ENCODE data around the gene TOP2B. TPM values are rescaled to one million over a fixed set of nuclear protein-coding genes. Genes with fewer than 3 reads are reported as not detected.
A peak's percentile ranks its signal among the peaks of the same experiment; 100 is the strongest.

TOP2B gene
- total RNA-seq, 1 donor from 2014 or later, result 78.1 TPM

DNA sequence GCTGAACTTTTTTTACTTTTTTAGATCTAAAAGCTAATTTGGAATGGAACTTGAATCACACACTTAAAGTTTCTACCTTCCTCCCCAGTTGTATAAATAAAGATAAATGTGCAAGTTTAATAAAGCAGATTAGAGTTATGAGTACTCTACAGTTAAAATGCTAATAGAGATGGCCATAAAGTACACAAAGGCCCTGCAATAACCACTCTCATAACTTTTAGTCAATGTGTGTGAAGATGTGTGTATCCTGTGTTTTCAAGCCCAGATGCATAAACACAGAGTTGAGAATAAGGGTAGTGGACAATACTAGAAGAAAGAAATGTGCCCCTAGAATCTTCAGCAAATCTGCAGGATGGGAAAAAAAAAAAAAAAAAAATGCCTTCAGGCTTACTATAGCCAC is 45.3 kb downstream of the TOP2B start:
- no peak for DNase-seq (ENCODE audit: extremely low read depth, low read depth, low spot score)

DNA sequence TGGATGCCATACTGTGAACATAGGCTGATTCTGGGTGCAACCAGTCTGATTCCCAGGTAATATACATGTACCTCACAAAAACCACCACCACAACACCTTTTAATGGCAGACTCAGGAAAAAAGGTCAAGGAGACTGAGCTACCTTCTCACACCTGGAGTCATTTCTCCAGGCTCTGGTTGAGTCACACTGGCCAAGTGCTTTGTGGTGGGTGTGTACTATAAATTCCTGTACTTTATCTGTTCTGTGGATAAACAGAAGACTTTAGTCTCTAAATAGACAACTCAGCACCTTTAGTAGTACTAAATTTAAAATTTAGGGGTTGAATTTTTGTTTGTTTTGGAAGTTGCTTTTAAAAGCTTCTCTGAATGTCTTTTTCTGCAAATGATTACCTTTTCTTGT is 46.7 kb downstream of the TOP2B start:
- DNase-seq (ENCODE audit: extremely low read depth, low read depth, low spot score), result no peak

DNA sequence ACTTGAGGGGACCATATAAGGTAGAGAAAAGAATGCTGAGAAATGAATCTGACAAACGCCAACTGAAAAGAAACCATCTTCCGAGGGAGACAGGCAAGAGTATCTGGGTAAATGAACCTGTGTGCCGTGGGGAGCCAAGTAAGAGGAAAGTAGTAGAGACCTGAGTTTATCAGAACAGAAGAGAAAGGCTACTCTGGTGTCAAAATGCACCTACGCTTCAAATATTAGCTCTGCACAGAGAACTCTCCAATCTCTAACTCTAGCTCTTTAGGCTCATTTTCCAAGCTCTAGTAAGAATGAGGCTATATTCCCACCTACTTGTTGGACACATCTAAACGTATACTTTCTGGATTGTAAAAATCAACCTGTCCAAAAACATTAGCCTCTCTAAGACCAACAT is 53.5 kb downstream of the TOP2B start:
- no peak for DNase-seq (ENCODE audit: extremely low read depth, low read depth, low spot score)

DNA sequence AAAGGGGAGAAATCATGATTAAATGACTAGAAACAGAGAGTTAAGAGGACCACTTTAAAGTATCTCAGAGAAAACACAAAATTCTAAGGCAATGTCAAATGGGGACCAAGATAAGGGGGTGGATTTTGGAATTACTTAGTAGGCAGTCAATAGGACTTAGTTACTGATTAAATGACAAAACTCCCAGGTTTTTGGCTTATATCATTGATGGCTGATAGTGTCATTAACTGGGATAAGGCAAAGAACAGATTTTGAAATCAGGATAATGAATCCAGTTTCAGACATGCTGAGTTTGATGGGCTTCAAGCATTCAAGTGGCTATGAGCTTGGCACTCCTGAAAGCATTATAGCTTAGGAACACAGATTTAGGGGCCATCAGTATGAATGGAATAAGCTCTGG is 53.9 kb downstream of the TOP2B start:
- no peak for DNase-seq (ENCODE audit: extremely low read depth, low read depth, low spot score)

DNA sequence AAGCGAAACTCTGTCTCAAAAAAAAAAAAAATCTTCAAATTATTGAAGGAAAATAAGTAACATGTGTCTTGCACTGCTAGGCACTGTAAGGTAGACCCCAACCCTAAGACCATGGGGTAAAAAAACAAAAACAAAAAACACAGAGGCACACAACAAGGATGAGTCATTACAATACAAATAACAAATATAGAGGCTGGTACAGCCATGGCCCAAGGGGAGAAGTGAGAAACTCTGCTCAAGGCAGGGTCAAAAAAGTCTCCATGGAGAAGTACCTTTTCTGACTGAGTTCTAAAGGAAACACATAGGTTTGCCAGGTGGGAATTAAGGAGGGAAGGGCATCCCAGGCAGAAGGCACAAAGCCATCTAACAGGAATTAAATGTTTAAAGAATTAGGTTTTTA is 54.5 kb downstream of the TOP2B start:
- no peak for DNase-seq (ENCODE audit: extremely low read depth, low read depth, low spot score)

DNA sequence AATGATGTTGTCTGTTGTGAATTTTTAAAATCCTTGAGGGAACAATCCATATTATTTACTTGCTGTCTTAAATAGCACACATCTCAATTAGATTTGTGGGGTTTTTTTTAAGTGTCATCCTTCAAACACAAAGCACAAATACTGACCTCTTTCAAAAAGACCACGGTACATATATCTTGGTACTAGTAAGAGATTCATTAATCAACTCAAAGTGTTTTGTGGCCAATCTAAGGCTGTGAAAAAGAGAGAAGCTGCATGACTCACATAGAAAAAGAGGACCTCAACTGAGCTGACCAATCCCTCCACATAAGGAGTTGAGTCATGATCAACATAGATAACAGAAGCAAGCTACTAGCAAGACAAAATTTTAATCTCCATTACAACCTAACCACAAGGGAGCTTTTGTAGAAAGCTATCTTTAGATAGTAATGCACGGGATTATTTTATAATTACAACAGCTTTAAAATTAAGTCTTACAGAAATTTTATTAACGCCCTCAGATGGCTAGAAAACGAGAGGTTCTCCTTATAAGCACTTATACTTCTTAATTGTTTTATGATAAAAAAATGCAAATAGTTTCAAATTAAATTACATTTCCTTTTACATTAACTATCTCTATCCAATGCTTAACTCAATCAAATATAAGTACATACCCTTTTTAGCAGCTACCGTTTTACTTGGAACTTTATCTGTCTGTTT is 60.5 kb downstream of the TOP2B start:
- no peak for DNase-seq (ENCODE audit: extremely low read depth, low read depth, low spot score)

DNA sequence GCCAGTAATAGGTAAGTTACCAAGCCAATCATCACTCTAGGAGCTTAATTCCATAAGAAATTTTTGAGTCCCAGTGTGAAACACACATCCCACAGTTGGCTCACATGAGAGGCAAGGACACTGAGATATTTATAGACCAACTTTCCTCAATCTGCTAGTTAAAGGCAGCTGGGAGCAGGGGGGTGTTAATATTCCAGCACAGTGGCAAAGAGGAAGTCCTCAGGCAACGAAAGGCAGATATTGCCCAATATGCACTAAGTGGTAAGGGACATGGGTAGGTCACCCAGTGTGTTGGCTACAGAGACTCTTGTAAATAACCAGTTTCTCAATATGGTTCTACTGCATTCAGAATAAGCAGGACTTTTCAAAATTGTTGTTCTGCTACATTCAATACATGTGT is 61.0 kb downstream of the TOP2B start:
- no peak for DNase-seq (ENCODE audit: extremely low read depth, low read depth, low spot score)

DNA sequence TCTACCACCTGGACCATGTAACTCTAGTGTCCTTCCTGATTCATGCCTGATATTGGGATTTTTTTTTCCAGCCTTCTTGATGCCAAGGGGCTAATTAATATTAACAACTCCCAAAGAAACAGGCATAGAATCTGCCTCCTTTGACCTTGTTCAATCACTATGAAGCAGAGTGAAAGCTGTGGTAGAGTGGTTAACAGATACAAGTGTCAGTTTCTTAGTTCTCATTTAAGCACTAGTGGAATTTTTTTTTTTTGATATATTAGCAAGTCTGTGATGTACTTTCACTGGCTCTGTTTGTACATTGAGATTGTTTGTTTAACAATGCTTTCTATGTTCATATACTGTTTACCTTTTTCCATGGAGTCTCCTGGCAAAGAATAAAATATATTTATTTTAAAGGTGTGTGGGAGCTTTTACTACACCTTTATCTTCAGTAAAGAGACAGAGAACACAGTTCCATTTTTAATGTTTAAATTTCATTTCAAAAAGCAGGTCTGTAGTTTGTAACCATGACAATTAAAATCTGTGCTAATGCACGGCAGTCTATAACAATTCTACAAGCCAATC is 67.1 kb downstream of the TOP2B start:
- DNase-seq (ENCODE audit: extremely low read depth, low read depth, low spot score), result no peak

DNA sequence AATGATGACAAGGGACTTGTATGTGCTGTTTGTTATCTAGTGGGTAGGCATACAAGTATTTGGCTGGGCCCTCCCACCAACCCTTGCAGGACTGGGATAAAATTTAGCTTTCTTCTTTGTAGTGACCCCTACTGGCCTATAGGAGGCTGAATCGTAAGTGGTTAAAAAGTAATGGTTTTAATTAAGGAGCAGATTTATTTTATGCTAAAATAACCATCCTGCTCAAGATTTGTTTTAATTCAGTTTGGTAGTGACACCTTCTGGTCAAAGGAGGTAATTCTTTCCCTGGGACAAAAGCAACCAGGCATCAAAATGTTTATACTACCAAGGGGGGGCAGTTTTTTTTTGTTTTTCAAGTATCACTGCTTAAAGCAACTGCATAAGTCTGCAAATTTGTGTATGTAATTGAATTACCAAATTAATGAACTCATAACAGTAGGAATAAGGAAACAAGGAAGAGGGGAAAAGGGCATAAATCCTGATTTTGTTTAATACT is 70.7 kb downstream of the TOP2B start:
- peak; percentile 83 for DNase-seq (ENCODE audit: extremely low read depth, low read depth, low spot score)

DNA sequence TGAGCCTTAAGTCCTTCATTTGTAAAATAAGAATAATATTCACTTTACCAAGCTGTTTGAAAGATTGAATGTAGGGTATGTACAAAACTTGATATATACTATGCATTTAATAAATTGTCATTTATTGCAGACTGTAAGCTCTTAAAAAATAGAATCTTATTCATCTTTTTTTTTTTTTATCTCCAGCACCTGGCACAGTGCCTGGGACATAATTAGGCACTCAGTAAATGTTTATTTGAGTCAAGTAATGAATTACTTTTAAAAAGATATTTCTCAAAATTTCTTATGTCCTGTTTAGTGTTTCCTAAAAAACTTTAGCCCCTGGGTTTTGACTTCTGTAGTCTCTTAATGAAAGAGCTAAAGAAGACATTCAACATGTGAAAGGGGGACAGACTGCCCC is 71.7 kb downstream of the TOP2B start:
- DNase-seq (ENCODE audit: extremely low read depth, low read depth, low spot score), result no peak

DNA sequence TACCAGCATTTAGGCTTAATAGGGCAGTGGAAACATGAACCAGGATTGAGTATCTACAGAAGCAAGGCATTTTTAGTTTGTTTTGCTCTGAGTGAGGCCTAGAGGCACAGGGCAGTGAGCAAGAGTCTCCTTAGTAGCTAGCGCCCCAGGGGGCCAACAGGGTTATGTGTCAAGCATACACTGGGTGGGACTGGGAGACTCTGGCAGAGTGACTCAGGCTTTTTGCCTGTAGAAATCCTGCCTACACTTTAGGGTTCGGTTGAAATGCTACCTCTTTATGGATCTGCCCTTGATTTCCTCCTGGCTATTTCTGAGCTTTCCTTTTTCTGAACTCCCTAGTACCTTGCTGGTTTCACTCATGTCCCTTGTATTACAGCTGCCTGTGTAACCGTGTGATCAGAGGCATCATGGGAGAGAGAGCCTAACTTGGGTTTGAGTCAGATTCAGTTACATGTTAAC is 72.2 kb downstream of the TOP2B start:
- DNase-seq (ENCODE audit: extremely low read depth, low read depth, low spot score), result no peak

DNA sequence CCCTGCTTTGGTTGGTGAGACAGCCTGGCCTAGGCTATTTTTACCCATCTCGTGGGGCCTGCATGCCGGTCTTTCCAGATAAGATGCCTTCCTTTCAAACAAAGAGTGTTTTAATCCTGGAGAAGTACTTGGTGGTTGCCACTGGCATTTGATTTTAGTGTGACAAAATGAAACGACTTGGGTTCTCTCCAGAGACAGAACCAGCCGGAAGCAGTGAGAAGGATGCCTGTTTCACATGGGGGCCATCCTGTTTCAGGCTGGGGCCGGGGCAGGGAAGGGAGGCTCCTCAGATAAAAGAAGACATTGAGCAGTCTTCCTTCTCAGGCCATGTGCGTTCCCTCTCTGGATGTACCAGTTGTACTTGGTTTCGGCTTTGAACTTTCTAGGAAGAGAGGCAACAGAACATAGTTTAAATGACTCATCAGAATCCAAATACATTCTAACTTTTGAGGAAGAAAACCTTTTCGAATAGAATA is 74.9 kb downstream of the TOP2B start:
- no peak for DNase-seq (ENCODE audit: extremely low read depth, low read depth, low spot score)

DNA sequence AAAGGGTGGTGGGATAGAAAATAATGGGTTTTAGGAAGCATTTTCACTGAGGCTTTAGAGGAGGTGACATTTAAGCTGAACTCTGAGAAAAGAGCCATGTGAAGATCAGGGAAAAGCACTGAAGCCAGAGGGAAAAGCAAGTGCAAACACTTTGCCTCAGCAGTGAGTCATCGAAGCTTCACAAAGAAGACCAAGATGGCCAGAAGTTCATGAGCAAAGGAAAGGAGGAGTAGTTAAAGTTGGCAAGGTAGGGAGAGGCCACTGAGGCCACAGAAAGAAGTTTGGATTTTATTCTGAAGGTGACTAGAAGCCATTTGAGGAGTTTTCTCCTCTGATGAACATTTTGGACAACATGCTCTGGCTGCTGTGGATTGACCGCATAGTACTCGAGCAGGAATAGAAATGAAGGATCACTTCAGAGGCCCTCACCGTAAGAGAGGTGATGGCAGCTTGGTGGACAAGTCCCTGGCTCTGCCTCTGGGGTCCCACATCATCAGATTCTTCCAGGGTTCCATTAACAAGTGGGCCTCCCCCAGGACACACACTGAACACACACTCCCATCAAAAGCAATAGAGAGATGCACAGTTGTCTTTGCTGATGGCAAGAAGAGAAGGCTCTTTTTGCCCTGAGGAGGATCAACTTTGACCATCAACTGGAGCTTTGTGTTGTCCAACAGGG is 75.5 kb downstream of the TOP2B start:
- no peak for DNase-seq (ENCODE audit: extremely low read depth, low read depth, low spot score)

DNA sequence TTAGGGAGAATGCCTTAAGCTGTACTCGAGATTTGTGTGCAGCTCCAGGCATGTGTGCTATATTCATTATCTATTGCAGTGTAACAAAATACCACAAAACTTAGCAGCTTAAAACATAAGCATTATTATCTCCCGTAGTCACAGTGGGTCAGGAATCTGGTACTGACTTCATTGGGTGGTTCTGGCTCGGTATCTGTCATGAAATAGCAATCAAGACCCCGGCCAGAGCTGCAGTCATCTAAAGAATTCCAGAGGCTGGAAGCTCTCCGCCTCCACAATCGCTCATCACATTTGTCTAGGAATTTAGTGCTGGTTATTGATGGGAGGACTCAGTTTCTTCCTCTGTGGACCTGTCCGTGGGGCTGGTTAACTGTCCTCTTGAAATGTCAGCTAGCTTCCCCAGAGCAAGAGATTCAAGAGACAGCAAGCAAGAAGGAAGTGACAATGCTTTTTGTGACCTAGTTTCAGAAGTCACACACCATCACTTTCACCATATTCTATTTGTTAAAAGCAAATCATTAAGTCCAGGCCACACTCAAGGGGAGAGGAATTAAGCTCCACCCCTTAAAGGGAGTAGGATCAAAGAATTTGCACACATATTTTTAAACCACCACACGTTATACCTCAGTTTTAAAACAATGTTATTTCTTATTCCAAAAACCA is 76.1 kb downstream of the TOP2B start:
- DNase-seq (ENCODE audit: extremely low read depth, low read depth, low spot score), result no peak

DNA sequence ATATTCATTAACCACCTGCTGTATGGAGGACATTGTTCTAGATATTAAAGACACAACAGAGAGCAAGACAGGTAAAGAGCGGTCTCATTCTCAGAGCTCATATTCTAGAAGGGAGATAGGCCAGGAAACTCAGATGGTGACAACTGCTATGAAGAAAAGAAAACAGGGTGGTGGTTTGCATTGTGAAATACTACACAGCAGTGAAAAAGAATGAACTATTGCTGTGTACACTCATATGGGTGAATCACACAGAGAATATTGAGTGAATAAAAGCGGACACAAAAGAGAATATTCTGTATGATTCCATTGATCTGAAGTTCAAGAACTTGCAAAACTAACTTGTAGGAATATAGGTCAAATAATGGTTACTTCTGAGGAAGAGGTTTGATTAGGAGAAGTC is 76.7 kb downstream of the TOP2B start:
- DNase-seq (ENCODE audit: extremely low read depth, low read depth, low spot score), result no peak

DNA sequence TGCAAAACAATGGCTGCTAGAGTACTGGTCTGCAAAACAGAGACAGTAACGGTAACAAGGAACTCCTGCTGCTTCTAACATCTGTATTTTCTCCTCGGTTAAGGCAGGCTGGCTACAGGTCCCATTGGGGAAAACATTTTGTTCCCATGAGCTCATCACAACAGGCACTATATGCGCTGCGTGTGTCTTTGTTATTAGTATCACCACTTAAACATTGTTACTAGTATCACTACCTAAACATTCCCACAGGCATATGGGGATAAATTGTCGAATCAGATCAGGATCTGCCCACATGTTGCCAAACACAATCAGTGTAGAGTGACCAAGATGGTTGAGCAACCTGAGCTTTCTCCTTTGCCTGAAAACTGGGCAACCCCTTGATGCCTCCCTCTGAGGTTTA is 77.2 kb downstream of the TOP2B start:
- DNase-seq (ENCODE audit: extremely low read depth, low read depth, low spot score), result no peak

DNA sequence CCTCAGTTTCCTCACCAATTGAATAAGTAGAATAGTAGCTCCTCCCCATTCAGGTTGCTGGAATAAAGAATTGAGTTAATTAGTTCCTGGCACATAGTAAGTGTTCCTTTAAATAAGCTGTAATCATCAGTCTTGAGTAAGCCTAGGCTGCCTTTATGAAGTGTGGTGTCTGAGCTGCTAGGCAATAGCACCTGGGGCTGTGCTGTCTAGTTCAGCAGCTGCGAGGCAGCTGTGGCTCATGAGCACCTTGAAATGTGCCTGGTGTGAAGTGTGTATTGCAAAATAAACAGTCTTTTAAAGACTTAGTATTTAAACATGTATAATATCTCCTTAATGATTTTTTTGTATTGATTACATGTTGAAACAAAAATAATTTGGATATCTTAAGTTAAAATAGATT is 77.6 kb downstream of the TOP2B start:
- DNase-seq (ENCODE audit: extremely low read depth, low read depth, low spot score), result no peak

DNA sequence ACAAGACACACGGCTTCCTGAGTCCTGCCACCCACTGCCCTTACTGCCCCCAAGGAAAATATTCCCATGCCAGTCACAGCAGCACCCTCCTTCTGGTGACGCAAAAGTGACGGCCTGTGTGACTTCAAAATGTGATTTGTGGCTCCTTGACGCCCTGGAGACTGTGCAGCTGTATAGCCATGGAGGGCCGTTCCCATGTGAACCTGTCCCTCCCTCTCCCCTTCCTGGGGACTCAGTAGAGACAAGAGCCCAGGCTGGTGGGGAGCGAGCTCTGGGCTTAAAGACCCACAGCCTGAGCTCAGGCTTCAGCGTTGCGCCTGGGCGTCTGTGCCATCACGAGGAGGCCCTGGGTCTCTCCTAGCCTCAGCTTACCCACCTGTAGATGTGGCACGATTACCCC is 78.2 kb downstream of the TOP2B start:
- no peak for DNase-seq (ENCODE audit: extremely low read depth, low read depth, low spot score)

DNA sequence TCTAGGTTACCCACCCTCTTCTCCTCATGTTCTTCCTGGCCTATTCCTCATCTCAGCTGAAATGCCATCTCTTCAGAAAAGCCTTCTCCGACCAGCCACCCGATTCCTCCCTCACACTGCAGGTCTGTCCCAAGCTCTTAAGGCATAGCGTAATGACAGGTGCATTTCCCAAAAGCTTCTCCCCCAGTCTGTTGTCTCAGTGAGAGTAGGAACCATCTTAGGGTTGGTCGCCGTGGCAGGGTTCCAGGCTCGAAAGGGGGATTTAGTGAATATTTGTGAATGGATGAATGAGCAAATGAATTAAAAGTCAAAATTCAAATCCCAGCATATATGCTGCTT is 78.6 kb downstream of the TOP2B start:
- DNase-seq (ENCODE audit: extremely low read depth, low read depth, low spot score), result no peak

DNA sequence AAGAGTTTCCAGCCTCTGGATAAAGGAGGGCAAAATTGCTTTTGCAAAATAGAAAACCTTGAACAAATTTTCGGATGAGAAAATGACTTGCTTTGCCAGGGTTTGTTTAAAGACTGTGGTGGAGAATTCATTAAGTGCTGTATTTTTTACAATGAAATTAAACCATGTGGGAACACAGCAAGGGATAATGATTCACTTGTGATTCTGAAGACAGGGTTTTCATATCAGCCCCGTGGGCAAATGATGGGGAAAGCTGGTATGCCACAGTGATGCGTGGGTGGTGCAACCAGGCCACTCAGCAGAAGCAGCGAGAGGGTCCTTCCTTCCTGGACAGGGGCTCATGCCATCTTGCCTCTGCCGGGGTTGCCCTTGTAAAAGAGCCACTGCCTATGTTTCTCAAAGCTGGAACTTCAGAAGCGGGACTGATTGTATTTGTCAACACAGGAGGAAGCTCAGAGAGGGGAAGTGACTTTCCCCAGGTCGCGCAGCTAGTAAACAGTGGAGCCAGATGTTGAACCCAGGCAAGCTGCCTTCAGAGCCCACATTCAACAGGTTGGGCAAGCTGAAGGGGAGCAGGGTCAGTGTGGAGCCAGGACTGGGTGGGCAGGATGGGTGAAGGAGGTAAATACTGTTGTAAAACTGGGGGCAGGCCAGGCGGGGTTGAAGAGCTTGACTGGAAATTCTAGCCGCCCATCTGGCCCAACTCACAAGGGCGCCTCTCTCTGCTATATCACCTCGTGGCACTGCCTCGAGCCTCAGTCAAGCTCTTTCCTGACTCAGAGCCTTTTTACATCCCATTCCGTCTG is 79.1 kb downstream of the TOP2B start:
- no peak for DNase-seq (ENCODE audit: extremely low read depth, low read depth, low spot score)
